ENCODE measurements around the gene KIAA1217.

GRCh38 chr10:24430591-24430990, 221.7 kb downstream of the KIAA1217 start:
- TF ChIP-seq CTCF (IDR thresholded peaks at IDR 0.05) (no peak), POLR2A (IDR thresholded peaks at IDR 0.05) (no peak)
